Right atrium auricular region (tissue), 2 donors: Measurements from ENCODE around the gene NFYB. TPM values are rescaled to one million over a fixed set of nuclear protein-coding genes. Genes with fewer than 3 reads are reported as not detected.

Source experiments
- DNase-seq: peaks from one replicate; pipeline ENCODE4 v3.0.0-alpha.2; 2019; ENCODE audit warnings: low spot score
- H3K27ac ChIP-seq, 2 donors: fragments of 200-600 bp; sonication (generic); 1 replicate in 1 of 2; 2 replicates in 1 of 2; pipeline ENCODE4 v1.5.1; 2016 to 2019
- H3K27me3 ChIP-seq, 2 donors: fragments of 200-600 bp; sonication (generic); one replicate each; pipeline versions ENCODE4 v1.5.1 to v1.6.0; 2017 to 2019
- H3K36me3 ChIP-seq: fragments of 200-600 bp; sonication (generic); one replicate; pipeline ENCODE4 v1.5.1; 2016
- H3K4me1 ChIP-seq, 2 donors: fragments of 200-600 bp; sonication (generic); one replicate each; pipeline versions ENCODE4 v1.5.1 to v1.6.0; 2017 to 2019
- H3K4me3 ChIP-seq, 2 donors: fragments of 200-600 bp; sonication (generic); 1 replicate in 1 of 2; 2 replicates in 1 of 2; pipeline ENCODE4 v1.5.1; 2017 to 2019; ENCODE audit warnings: mild to moderate bottlenecking in 1 of 2, moderate library complexity in 1 of 2
- H3K9me3 ChIP-seq, 2 donors: fragments of 200-600 bp; sonication (generic); one replicate each; pipeline ENCODE4 v1.5.1; 2019
- total RNA-seq, 2 donors: library from RNA; depleted of rRNA; stranded (reverse); fragments of >200 nt; gene quantifications; one replicate each; pipeline ENCODE4 v1.1.0, GENCODE V29; 2016
- TF ChIP-seq, protein P1 (sequence below), 2 donors: fragments of 200-600 bp; sonication (generic); IDR thresholded peaks; one replicate each; pipeline ENCODE4 v1.5.1; 2019; ENCODE audit warnings: antibody characterized with exemption in 2 of 2

The NFYB gene
- total RNA-seq: 10 to 100 TPM; 24.0 to 29.0 TPM

DNA sequence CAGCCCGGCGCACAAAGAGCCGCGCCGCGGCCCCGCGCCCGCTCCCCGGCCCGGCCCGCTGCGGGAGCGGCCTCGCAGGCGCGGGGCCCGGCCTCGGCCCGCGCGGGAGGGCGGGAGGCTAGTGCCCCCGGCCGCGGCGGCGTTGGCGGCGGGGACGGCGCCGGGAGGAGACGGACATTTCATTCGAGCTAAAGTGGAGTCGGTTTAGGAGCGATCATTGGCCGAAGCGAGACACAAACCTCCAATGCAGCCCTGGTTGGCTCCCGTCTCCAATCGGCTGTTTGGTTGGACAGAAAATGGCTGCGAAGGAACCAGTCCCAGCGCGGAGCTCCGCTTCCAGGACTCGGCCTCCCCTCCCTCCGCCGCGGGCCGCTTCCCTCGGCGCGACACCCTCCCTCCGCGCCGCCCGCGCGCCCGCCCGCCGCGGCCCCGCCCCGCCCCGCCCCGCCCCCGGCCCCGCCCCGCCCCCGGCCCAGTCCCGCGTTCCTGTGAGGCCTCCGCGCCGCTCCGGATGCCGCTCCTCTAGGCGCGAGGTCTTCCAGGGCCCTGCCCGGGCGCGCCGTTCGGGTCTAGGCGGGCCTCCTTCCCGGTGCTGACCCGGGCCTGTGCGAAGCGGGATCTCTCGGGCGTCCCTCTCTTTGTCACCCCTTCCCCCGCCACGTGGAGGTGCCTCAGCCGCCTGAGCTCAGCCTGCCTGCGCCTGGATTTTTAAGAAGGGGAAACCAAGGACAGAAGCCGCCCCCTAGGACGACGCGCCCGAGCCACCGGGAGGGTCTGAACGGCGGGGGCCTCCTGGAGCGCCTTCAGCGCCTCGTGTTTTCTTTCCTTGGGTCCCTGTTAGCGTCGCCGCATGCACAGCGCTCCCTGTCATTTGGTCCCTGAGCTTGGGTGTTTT is at the start of gene NFYB:
Gene NFYB, minus strand, starts transcription at position 309 of the 895 bp plus-strand sequence. CDS start 2,757 bp downstream, outside the sequence.
- Histone ChIP-seq H3K9me3 (no peaks in the 10 kb centered on the region), H3K36me3 (no peaks in the 10 kb centered on the region), H3K4me1 (peaks cover 0 to 48% of the 10 kb centered on the region in 2 donors), H3K4me3 (peak within 1 kb of the TSS; percentile 81 to 83), H3K27ac (peak within 1 kb of the TSS; percentile 84 to 87), H3K27me3 (no peaks in the 10 kb centered on the region)
- DNase-seq: peak; percentile 98
- TF ChIP-seq, protein P1, sequence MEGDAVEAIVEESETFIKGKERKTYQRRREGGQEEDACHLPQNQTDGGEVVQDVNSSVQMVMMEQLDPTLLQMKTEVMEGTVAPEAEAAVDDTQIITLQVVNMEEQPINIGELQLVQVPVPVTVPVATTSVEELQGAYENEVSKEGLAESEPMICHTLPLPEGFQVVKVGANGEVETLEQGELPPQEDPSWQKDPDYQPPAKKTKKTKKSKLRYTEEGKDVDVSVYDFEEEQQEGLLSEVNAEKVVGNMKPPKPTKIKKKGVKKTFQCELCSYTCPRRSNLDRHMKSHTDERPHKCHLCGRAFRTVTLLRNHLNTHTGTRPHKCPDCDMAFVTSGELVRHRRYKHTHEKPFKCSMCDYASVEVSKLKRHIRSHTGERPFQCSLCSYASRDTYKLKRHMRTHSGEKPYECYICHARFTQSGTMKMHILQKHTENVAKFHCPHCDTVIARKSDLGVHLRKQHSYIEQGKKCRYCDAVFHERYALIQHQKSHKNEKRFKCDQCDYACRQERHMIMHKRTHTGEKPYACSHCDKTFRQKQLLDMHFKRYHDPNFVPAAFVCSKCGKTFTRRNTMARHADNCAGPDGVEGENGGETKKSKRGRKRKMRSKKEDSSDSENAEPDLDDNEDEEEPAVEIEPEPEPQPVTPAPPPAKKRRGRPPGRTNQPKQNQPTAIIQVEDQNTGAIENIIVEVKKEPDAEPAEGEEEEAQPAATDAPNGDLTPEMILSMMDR (IDR thresholded peaks at IDR 0.05): no peak

DNA sequence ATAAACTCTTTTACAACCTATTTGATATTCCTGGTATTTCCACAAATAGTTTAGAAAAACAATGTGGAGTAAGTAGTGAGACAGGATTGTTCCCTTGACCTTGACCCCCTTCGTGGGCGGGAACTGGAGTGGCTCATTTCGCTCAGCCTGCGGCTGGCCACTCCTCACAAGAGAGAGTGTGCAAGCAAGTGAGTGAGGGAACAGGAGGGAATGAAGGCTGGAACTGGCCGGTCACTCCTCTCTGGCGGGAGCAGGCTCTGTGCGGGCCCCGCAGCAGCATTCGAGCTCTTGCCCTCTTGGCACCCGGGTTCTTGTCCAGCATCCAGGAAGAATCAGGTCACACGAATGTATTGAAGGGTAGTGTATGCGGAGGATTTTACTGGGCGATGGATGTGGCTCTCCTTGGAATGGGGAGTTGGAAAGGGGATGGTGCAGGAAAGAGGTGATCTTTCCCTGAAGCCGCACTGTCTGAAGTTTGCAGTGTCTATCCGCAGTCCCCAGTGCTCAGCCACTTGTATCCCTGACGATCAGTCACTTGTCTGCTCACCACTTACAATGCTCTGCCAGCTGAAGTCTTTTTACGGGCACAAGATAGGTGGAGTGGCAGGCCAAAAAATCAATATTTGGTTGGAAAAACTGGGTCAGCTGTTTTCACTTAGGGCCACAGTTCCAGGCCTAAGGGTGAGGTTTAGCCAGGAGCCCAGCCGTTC is 49.6 kb upstream of the NFYB start:
- H3K36me3 ChIP-seq: no peaks in the 10 kb centered on the region
- no peak overlapping the region for H3K4me3 ChIP-seq
- TF ChIP-seq, protein P1 (IDR thresholded peaks at IDR 0.05): no peak
- H3K27me3 ChIP-seq: no peaks in the 10 kb centered on the region
- H3K27ac ChIP-seq: no peak overlapping the region
- no peak for DNase-seq
- H3K9me3 ChIP-seq: peaks cover 3 to 23% of the 10 kb centered on the region in 2 donors
- no peaks in the 10 kb centered on the region for H3K4me1 ChIP-seq

DNA sequence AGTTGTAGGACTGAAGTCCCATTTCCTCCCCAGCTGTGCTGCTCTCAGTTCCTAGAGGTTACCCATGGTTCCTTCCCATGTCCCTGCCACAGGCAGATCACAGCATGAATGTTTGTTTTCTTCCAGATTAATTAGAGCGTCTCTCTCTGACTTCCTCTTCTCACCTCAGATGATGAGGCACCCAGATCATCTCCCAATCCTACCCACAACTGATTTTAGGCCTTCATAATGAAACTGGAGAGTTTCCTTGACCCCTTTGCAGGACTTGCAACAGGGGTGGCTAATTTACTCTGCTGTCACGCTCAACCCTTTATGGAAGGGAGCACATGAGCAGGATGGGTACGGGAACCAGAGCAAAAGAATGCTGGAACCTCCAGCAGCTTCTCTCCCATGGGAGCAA is 45.4 kb upstream of the NFYB start:
- TF ChIP-seq, protein P1 (IDR thresholded peaks at IDR 0.05): no peak
- Histone ChIP-seq H3K4me3 (no peak overlapping the region), H3K9me3 (peaks cover 3 to 23% of the 10 kb centered on the region in 2 donors), H3K27ac (peak overlapping the region in 1 of 2 donors; percentile 60), H3K4me1 (no peaks in the 10 kb centered on the region), H3K36me3 (no peaks in the 10 kb centered on the region), H3K27me3 (no peaks in the 10 kb centered on the region)
- no peak for DNase-seq

DNA sequence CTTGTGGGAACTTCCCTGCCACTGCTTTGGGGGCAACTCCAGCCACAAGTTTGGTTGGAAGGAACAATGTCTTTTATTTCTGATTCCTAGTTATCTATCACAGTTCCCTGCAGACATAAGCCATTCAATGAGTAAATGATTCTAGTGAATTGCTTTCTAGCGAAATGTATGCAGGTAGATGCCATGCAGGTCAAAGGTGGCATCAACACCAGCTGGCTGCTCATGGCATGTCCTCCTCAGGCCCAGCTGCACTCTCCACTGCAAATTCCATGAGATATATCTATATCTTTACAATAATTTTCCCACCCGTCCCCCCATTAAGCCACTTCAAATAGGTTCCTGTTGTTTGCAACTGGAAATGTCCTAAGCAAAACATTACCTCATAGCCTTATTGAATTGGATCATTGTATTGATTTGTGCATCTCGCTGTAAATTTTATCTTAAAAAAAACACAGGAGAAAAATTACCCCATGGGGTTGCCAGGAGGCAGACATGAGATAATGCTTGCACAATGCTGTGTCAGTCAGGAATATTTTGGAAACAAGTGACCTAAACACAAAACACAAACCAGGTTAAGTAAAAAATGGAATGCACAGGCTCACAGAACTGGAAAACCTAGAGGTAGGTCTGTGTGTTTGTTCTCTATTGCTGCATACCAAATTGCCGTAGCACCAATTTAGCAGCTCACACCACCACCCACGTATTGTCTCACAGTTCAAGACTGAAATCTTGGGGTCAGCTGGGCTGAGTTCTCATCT is 44.8 kb upstream of the NFYB start:
- Histone ChIP-seq H3K4me3 (no peak overlapping the region), H3K4me1 (peaks cover 0 to 5% of the 10 kb centered on the region in 2 donors), H3K36me3 (no peaks in the 10 kb centered on the region), H3K27ac (peak overlapping the region; percentile 28 to 60), H3K9me3 (peaks cover 3 to 20% of the 10 kb centered on the region in 2 donors), H3K27me3 (no peaks in the 10 kb centered on the region)
- TF ChIP-seq, protein P1 (IDR thresholded peaks at IDR 0.05): no peak
- DNase-seq: no peak

DNA sequence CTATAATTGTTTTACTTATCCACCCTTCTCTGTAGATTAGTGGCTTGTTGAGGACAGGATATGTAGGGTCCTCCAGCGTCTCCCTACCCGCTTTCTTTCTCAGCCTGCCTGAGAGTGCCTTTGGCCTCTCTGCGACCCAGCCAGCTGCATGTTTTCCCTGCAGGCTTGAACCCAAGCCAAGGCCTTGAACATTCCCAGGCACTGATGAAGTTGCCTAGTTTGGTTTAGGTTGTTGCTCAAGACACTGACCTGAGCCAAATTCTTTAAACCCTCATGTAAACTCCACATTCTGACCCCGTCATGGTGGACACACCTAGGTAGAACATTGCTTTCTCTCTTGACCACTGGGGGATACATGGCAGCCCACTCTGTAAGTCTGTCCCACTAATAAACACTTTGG is 44.1 kb upstream of the NFYB start:
- Histone ChIP-seq H3K27me3 (no peaks in the 10 kb centered on the region), H3K27ac (peak overlapping the region; percentile 58 to 60), H3K36me3 (no peaks in the 10 kb centered on the region), H3K9me3 (peaks cover 3 to 16% of the 10 kb centered on the region in 2 donors), H3K4me3 (no peak overlapping the region), H3K4me1 (peaks cover 0 to 8% of the 10 kb centered on the region in 2 donors)
- peak; percentile 86 for DNase-seq
- TF ChIP-seq, protein P1 (IDR thresholded peaks at IDR 0.05): no peak
